Right cardiac atrium (tissue), 5 donors: Measurements from ENCODE around the gene LGALS9C. TPM values are rescaled to one million over a fixed set of nuclear protein-coding genes. Genes with fewer than 3 reads are reported as not detected.
"Not testable (repeated sequence)": the region's sequence is repeated elsewhere in the genome, so short reads cannot be mapped to it uniquely, and the experiment has no call there.

ENCODE experiments used
- ATAC-seq, 2 donors: fragments of 200-7000 bp; cut with Tn5 transposase; one replicate each; pipeline versions ENCODE4 v1.8.0 to v1.9.1; 2020; ENCODE audit warnings: moderate library complexity in 2 of 2, mild to moderate bottlenecking in 1 of 2
- DNase-seq, 3 donors: peaks; one replicate each; pipeline ENCODE4 v3.0.0-alpha.2; 2020
- H3K27ac ChIP-seq: one replicate; pipeline ENCODE4 v1.5.1; 2013; ENCODE audit warnings: mild to moderate bottlenecking, low read length, control low read depth, moderate library complexity
- H3K27me3 ChIP-seq: one replicate; pipeline ENCODE4 v1.6.1; 2013; ENCODE audit not compliant: control insufficient read depth, insufficient read depth
- H3K4me1 ChIP-seq: one replicate; pipeline ENCODE4 v1.6.1; 2013; ENCODE audit warnings: low read length; ENCODE audit not compliant: control insufficient read depth, insufficient read depth
- H3K4me3 ChIP-seq: one replicate; pipeline ENCODE4 v1.5.1; 2013; ENCODE audit warnings: low read length, control low read depth
- H3K9me3 ChIP-seq: one replicate; pipeline ENCODE4 v1.6.1; 2013; ENCODE audit warnings: low read length; ENCODE audit not compliant: control insufficient read depth
- WGBS: extraction: QIAGEN DNeasy Blood & Tissue Kit; methylation state at CpG from one replicate; pipeline ENCODE4 v1.1.7; 2013; 5-methylcytosine and 5-hydroxymethylcytosine counted together
- intact Hi-C, 4 donors: fragments of 100-400 bp; cut with DNase I; formaldehyde crosslinking; loops; one replicate each; pipeline versions ENCODE4 v1.11.0 to v1.14.0; 2022 to 2023
- polyA plus RNA-seq: library from polyadenylated mRNA; stranded (reverse); fragments of 200-250 nt; gene quantifications from one replicate; pipeline ENCODE4 v1.2.3, GENCODE V29; 2013
- total RNA-seq, 4 donors: library from RNA; stranded (reverse); fragmentation: NEBNext Ultra II Directional; extraction: Animal tissue kit (Norgen Biotek cat#: 25700); gene quantifications; one replicate each; pipeline ENCODE4 v1.2.1, GENCODE V29; 2021
- donor health status: healthy with polysubstance abuse.
- donor health status: DM: no; HTN: yes; CAD: no.
- donor health status: DM: no; HTN: no; CAD: no.
- donor health status: DM: no; HTN: yes; CAD: no; lungs with severe emphysema.
- donor health status: DM: yes; HTN: yes; CAD: no.

LGALS9C gene
- total and polyA plus RNA-seq, 5 donors: 0.20 TPM; not detected in 4

- intact Hi-C loops, H3K27ac ChIP-seq, H3K4me1 ChIP-seq, ATAC-seq, H3K4me3 ChIP-seq, H3K27me3 ChIP-seq, H3K9me3 ChIP-seq, DNase-seq: not testable (repeated sequence)
- 76% methylated on average over 6 of the region's 10 CpGs for WGBS
Observed at GRCh38 chr17:18478977-18479595, 2.5 kb downstream of the LGALS9C start.

DNA sequence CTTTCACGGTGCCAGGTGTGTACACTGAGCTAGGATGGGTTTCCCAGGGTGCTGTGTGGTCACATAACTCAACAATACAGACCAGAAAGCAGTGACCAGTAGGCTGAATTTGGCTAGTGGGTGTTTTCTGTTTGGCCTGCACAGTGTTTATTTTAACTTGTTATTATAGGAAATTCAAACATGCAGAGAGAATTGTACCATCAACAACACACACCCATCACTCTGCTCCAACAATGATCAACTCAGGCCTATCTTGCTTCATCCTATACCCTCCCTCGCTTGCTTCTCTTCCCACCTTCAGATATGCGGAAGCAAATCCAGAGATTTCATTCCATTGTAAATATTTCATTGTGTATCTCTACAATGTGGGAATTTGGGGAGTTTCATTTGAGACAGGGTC lies 5.2 kb downstream of the LGALS9C start:
- intact Hi-C loops, H3K4me1 ChIP-seq, H3K4me3 ChIP-seq, DNase-seq, H3K27ac ChIP-seq, H3K9me3 ChIP-seq, ATAC-seq, H3K27me3 ChIP-seq: not testable (repeated sequence)
- WGBS: 93% methylated on average over 2 of the region's 3 CpGs

DNA sequence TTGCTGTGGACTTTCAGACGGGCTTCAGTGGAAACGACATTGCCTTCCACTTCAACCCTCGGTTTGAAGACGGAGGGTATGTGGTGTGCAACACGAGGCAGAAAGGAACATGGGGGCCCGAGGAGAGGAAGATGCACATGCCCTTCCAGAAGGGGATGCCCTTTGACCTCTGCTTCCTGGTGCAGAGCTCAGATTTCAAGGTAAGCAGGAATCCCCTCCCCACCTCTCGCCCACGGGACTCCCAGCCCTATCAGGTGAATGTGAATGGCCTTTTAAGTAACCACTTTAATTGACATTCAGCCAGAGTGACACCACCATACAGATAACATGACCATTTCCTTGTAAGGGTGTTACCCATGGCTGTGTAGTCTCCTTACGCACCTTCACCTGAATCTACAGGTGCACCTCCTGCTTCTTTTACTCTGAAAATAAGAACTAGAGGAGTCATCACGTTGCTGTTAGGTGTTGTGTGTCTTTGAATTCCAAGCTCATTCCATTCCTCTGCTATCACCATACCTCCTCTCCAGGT lies 9.4 kb downstream of the LGALS9C start:
- H3K4me3 ChIP-seq, DNase-seq, ATAC-seq, H3K9me3 ChIP-seq, H3K4me1 ChIP-seq, H3K27me3 ChIP-seq, intact Hi-C loops, H3K27ac ChIP-seq: not testable (repeated sequence)
- WGBS: 66% methylated on average over 5 of the region's 10 CpGs

- H3K4me1 ChIP-seq, H3K9me3 ChIP-seq, H3K27ac ChIP-seq, DNase-seq, intact Hi-C loops, H3K27me3 ChIP-seq, ATAC-seq, H3K4me3 ChIP-seq: not testable (repeated sequence)
- WGBS: 77% methylated on average over 3 of the region's 10 CpGs
Observed at GRCh38 chr17:18487633-18488032, 11.0 kb downstream of the LGALS9C start.

GRCh38 chr17:18488622-18489021 lies 12.0 kb downstream of the LGALS9C start:
- DNase-seq, ATAC-seq, H3K27ac ChIP-seq, H3K9me3 ChIP-seq, H3K4me1 ChIP-seq, H3K27me3 ChIP-seq, intact Hi-C loops, H3K4me3 ChIP-seq: not testable (repeated sequence)
- 57% methylated on average over 14 of the region's 15 CpGs for WGBS

DNA sequence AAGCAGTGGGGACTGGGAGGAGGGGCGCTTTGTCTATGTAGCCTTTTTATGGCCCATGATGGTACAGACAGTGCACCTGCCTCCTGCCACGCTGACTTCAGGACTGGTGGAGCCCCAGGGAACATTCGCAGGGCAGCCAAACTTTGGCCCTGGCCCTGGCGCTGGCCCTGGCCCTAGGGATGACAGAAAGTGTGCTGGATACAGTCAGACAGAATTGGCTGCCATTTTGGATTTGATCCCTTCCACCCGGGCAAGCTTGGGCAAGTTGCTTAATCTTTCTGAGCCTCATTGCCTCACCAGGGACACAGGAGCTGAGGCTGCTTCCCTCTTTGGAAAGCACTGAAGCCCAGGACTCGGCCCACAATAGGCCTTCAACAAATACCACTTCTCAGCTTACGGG lies 13.4 kb downstream of the LGALS9C start:
- H3K9me3 ChIP-seq, DNase-seq, H3K4me3 ChIP-seq, H3K27ac ChIP-seq, H3K27me3 ChIP-seq, ATAC-seq, H3K4me1 ChIP-seq, intact Hi-C loops: not testable (repeated sequence)
- WGBS: 93% methylated on average over 3 of the region's 7 CpGs

GRCh38 chr17:18492712-18493480 lies 16.3 kb downstream of the LGALS9C start:
- H3K27me3 ChIP-seq, intact Hi-C loops, DNase-seq, ATAC-seq, H3K4me3 ChIP-seq, H3K9me3 ChIP-seq, H3K27ac ChIP-seq, H3K4me1 ChIP-seq: not testable (repeated sequence)
- 70% methylated on average over 11 of the region's 23 CpGs for WGBS

DNA sequence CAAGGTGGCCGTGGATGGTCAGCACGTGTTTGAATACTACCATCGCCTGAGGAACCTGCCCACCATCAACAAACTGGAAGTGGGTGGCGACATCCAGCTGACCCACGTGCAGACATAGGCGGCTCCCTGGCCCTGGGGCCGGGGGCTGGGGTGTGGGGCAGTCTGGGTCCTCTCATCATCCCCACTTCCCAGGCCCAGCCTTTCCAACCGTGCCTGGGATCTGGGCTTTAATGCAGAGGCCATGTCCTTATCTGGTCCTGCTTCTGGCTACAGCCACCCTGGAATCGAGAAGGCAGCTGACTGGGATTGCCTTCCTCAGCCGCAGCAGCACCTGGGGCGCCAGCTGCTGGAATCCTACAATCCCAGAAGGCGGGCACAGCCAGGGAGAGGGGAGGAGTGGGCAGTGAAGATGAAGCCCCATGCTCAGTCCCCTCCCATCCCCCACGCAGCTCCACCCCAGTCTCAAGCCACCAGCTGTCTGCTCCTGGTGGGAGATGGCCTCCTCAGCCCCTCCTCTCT lies 17.7 kb downstream of the LGALS9C start:
- 51% methylated on average over 10 of the region's 13 CpGs for WGBS
- H3K4me1 ChIP-seq, intact Hi-C loops, H3K27me3 ChIP-seq, H3K9me3 ChIP-seq, DNase-seq, H3K4me3 ChIP-seq, H3K27ac ChIP-seq, ATAC-seq: not testable (repeated sequence)

- H3K27ac ChIP-seq, H3K4me3 ChIP-seq, ATAC-seq, H3K9me3 ChIP-seq, H3K27me3 ChIP-seq, DNase-seq, H3K4me1 ChIP-seq, intact Hi-C loops: not testable (repeated sequence)
- WGBS: 56% methylated on average over 6 of the region's 6 CpGs
Observed at GRCh38 chr17:18497044-18497443, 20.5 kb downstream of the LGALS9C start.

DNA sequence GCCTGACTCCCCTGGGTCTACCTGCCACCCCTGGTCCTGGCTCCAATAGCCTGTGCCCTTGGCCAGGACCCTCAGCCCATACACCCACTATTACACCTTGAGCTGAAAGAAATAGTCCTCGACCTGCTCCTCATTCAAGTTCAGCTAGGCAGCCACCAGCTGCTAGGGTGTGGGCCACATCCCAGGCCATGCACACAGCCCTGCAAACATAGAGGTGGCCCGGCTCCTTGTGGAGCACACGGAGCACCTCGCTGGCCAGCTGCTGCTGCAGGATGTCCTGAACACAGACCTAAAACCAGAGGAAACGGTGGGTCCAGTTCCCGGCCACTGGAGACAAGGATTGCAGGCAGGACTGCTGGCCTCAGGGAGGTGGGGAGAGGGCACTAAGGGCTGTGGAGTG lies 22.5 kb downstream of the LGALS9C start:
- H3K4me3 ChIP-seq, H3K9me3 ChIP-seq, H3K4me1 ChIP-seq, H3K27ac ChIP-seq, ATAC-seq, DNase-seq, H3K27me3 ChIP-seq, intact Hi-C loops: not testable (repeated sequence)
- 64% methylated on average over 2 of the region's 6 CpGs for WGBS

- H3K9me3 ChIP-seq, ATAC-seq, H3K4me1 ChIP-seq, H3K27ac ChIP-seq, H3K27me3 ChIP-seq, intact Hi-C loops, H3K4me3 ChIP-seq, DNase-seq: not testable (repeated sequence)
- WGBS: 93% methylated on average over 15 of the region's 15 CpGs
Observed at GRCh38 chr17:18499756-18500155, 23.2 kb downstream of the LGALS9C start.
